Mesenchymal stem cell (in vitro differentiated cells and primary cell): ENCODE measurements around the gene FCHSD2. TPM values are rescaled to one million over a fixed set of nuclear protein-coding genes. Genes with fewer than 3 reads are reported as not detected.

Experiments used
- DNase-seq: peaks from one replicate; pipeline ENCODE4 v3.0.0-alpha.2; 2013
- H2AFZ ChIP-seq: one replicate; pipeline ENCODE4 v1.6.1; 2013; ENCODE audit warnings: low read depth, mild to moderate bottlenecking, control low read depth, inconsistent platforms, low read length, moderate library complexity
- H2AK5ac ChIP-seq: 2 replicates; pipeline ENCODE4 v1.6.1; 2013; ENCODE audit warnings: low read length, moderate library complexity, mild to moderate bottlenecking, inconsistent platforms; ENCODE audit not compliant: severe bottlenecking
- H2BK120ac ChIP-seq: one replicate; pipeline ENCODE4 v1.6.1; 2013; ENCODE audit warnings: low read depth, mild to moderate bottlenecking, inconsistent platforms, low read length, moderate library complexity
- H2BK12ac ChIP-seq, 2 experiments: one replicate each; pipeline ENCODE4 v1.6.1; 2013; ENCODE audit warnings: inconsistent platforms in 2 of 2, low read length in 2 of 2, mild to moderate bottlenecking in 2 of 2, moderate library complexity in 2 of 2, control low read depth in 1 of 2
- H2BK15ac ChIP-seq: one replicate; pipeline ENCODE4 v1.6.1; 2013; ENCODE audit warnings: mild to moderate bottlenecking, low read depth, inconsistent platforms; ENCODE audit not compliant: poor library complexity, severe bottlenecking
- H2BK5ac ChIP-seq: 2 replicates; pipeline ENCODE4 v1.6.1; 2013; ENCODE audit warnings: low read depth, mild to moderate bottlenecking, low read length, control low read depth, inconsistent platforms; ENCODE audit not compliant: poor library complexity, severe bottlenecking
- H3K14ac ChIP-seq, 2 experiments: one replicate each; pipeline ENCODE4 v1.6.1; 2013; ENCODE audit warnings: inconsistent platforms in 2 of 2, low read length in 2 of 2, control low read depth in 1 of 2, mild to moderate bottlenecking in 1 of 2, moderate library complexity in 1 of 2
- H3K18ac ChIP-seq, 2 experiments: one replicate each; pipeline ENCODE4 v1.6.1; 2013; ENCODE audit warnings: inconsistent platforms in 2 of 2, low read length in 2 of 2, control low read depth in 1 of 2, low read depth in 1 of 2, mild to moderate bottlenecking in 1 of 2
- H3K23ac ChIP-seq, 2 experiments: one replicate each; pipeline ENCODE4 v1.6.1; 2013; ENCODE audit warnings: inconsistent platforms in 2 of 2, low read length in 2 of 2, mild to moderate bottlenecking in 2 of 2, moderate library complexity in 2 of 2, control low read depth in 1 of 2
- H3K27ac ChIP-seq: 2 replicates; pipeline ENCODE4 v1.5.1; 2013; ENCODE audit warnings: mild to moderate bottlenecking, moderate library complexity, low read length, control low read depth, inconsistent platforms; ENCODE audit not compliant: poor library complexity, severe bottlenecking
- H3K27me3 ChIP-seq, 2 experiments: 2 replicates each; pipeline versions ENCODE4 v1.6.1 to v1.7.0; 2013; ENCODE audit warnings: low read length in 2 of 2, mild to moderate bottlenecking in 2 of 2, moderate library complexity in 2 of 2, control low read depth in 1 of 2, inconsistent platforms in 1 of 2; ENCODE audit not compliant: control insufficient read depth in 1 of 2, insufficient read depth in 1 of 2
- H3K36me3 ChIP-seq, 2 experiments: 2 replicates each; pipeline versions ENCODE4 v1.6.1 to v1.7.0; 2013; ENCODE audit warnings: low read length in 2 of 2, control low read depth in 1 of 2, inconsistent platforms in 1 of 2, low read depth in 1 of 2, mild to moderate bottlenecking in 1 of 2; ENCODE audit not compliant: insufficient read depth in 2 of 2, control insufficient read depth in 1 of 2
- H3K4ac ChIP-seq, 2 experiments: one replicate each; pipeline ENCODE4 v1.6.1; 2013; ENCODE audit warnings: inconsistent platforms in 2 of 2, low read length in 2 of 2, mild to moderate bottlenecking in 2 of 2, moderate library complexity in 2 of 2, control low read depth in 1 of 2, low read depth in 1 of 2
- H3K4me1 ChIP-seq: 2 replicates; pipeline ENCODE4 v1.6.1; 2013; ENCODE audit warnings: low read depth, low read length, control low read depth; ENCODE audit not compliant: control insufficient read depth, insufficient read depth
- H3K4me2 ChIP-seq: 2 replicates; pipeline ENCODE4 v1.6.1; 2013; ENCODE audit warnings: low read length, mild to moderate bottlenecking, inconsistent platforms; ENCODE audit not compliant: poor library complexity, severe bottlenecking
- H3K4me3 ChIP-seq, 2 experiments: 2 replicates each; pipeline versions ENCODE4 v1.5.1 to v1.7.0; 2013; ENCODE audit warnings: low read length in 2 of 2, mild to moderate bottlenecking in 2 of 2, control low read depth in 1 of 2, low read depth in 1 of 2; ENCODE audit not compliant: insufficient read depth in 1 of 2
- H3K79me1 ChIP-seq: replicated peaks from 2 replicates; pipeline ENCODE4 v1.6.1; 2013; ENCODE audit warnings: mild to moderate bottlenecking, control low read depth, low read length, inconsistent platforms; ENCODE audit not compliant: poor library complexity, severe bottlenecking
- H3K9ac ChIP-seq: 2 replicates; pipeline ENCODE4 v1.7.0; 2013; ENCODE audit warnings: mild to moderate bottlenecking, low read length, moderate library complexity
- H3K9me3 ChIP-seq: 2 replicates; pipeline ENCODE4 v1.7.0; 2013; ENCODE audit warnings: mild to moderate bottlenecking, low read length; ENCODE audit not compliant: control insufficient read depth
- H4K8ac ChIP-seq: one replicate; pipeline ENCODE4 v1.6.1; 2013; ENCODE audit warnings: inconsistent platforms, mild to moderate bottlenecking, low read length, moderate library complexity
- H4K91ac ChIP-seq: one replicate; pipeline ENCODE4 v1.6.1; 2013; ENCODE audit warnings: mild to moderate bottlenecking, low read length, inconsistent platforms
- WGBS: methylation state at CpG from one replicate; pipeline ENCODE4 v1.1.7; 2013; ENCODE audit warnings: mixed read lengths; 5-methylcytosine and 5-hydroxymethylcytosine counted together
- small RNA-seq: library from polyadenylated mRNA; stranded (forward); fragments of <200 nt; extraction: miRNeasy Mini kit (QIAGEN cat#:217004); gene quantifications from one replicate; pipeline ENCODE3, GENCODE V24; 2013; ENCODE audit warnings: low read depth

The FCHSD2 gene

DNA sequence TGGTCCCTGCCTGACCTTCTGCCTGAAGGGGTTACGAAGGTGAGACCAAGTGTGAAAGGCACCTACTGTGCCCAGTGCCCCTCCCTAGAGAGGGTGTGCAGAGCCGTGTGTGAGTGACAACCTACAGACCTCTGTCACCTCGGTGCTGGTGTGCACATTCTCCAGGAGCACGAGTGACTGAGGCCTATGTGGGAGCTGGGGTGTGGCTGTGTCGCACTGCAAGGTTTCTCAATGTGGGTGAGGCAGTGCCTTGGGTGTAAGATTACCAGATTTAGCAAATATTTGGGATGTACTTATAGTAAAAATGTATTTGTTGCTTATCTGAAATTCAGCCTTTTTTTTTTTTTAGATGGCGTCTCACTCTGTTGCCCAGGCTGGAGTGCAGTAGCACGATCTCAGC is 353.9 kb downstream of the FCHSD2 start:
- H4K91ac ChIP-seq: no peak overlapping the region
- peaks cover 19% of the 10 kb centered on the region for H3K4me1 ChIP-seq
- no peak overlapping the region for H2BK12ac ChIP-seq
- H3K4me2 ChIP-seq: no peak overlapping the region
- no peak overlapping the region for H2AFZ ChIP-seq
- H3K14ac ChIP-seq: no peak overlapping the region
- no peaks in the 10 kb centered on the region for H3K9me3 ChIP-seq
- H2BK5ac ChIP-seq: no peak overlapping the region
- H3K18ac ChIP-seq: no peak overlapping the region
- 96% methylated on average over 7 of the region's 7 CpGs for WGBS
- H3K9ac ChIP-seq: no peak overlapping the region
- peaks cover 0 to 3% of the 10 kb centered on the region in 2 experiments for H3K36me3 ChIP-seq
- H2AK5ac ChIP-seq: no peak overlapping the region
- no peak overlapping the region for H3K27ac ChIP-seq
- H2BK15ac ChIP-seq: no peak overlapping the region
- H3K4me3 ChIP-seq: no peak overlapping the region
- no peak overlapping the region for H2BK120ac ChIP-seq
- no peak overlapping the region for H3K23ac ChIP-seq
- H3K4ac ChIP-seq: no peak overlapping the region
- no peaks in the 10 kb centered on the region for H3K79me1 ChIP-seq
- DNase-seq: no peak
- H3K27me3 ChIP-seq: peaks cover 0 to 4% of the 10 kb centered on the region in 2 experiments
- H4K8ac ChIP-seq: no peak overlapping the region

DNA sequence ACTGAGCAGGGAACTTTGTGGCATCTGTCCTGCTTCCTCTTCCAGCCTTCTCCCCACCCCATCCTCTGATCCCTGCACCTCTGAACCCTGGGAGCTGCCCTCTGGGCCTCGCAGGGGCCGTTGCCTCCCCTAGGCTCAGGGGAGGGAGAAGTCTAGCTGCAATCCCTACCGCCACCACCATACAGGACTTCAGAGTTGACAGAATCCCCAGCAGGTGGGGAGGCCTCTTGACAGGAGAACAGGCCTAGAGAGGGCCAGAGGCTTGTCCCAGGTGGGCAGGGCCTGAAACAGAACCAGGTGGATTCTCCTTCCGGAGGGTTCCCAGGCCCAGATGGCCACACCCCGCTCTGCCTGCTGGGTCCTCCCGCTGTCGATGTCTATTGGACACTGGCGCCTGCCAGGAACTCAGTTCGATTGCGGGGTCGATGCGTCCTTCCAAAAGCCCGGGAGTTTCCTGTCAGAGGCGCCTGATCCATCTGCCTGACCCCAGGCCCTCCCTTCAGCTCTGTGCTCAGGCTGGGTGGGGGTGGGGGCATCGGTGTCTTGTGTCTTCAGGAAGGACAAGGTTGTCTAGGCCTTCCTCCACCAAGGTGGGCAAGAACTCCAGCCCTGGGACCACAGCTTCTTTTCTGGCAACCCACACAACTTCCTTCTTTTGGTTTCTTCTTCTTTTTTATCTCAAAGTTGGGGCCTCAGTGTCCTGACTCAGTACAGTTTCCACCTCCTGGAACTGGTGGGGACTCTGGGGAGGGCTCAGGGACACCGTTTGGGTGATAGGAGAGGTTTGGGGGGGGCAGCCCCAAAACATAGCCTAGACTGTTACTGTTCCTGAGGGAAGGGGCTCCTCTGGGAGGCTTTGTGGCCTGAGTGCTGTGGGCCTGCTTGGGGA is 354.7 kb downstream of the FCHSD2 start:
- Histone ChIP-seq H2AK5ac (no peak overlapping the region), H2BK5ac (no peak overlapping the region), H3K4me3 (no peak overlapping the region), H4K8ac (peak overlapping the region; percentile 53), H3K4me1 (peaks cover 19% of the 10 kb centered on the region), H3K9me3 (no peaks in the 10 kb centered on the region), H3K4me2 (no peak overlapping the region), H3K27me3 (peaks cover 0 to 4% of the 10 kb centered on the region in 2 experiments), H3K27ac (no peak overlapping the region), H3K9ac (no peak overlapping the region), H3K18ac (no peak overlapping the region), H4K91ac (no peak overlapping the region), H3K14ac (no peak overlapping the region), H2BK15ac (no peak overlapping the region), H2AFZ (no peak overlapping the region), H3K36me3 (peaks cover 0 to 3% of the 10 kb centered on the region in 2 experiments), H2BK120ac (no peak overlapping the region), H2BK12ac (no peak overlapping the region), H3K4ac (no peak overlapping the region), H3K79me1 (no peaks in the 10 kb centered on the region), H3K23ac (no peak overlapping the region)
- DNase-seq: no peak
- WGBS: 60% methylated on average over 16 of the region's 16 CpGs

Small RNA genes lying within 50 kb of the gene (small RNA-seq; reads per million reads assigned to genes)
- not detected for gene RNU6-672P
